ENCODE data around the gene COX7A2L. TPM values are rescaled to one million over a fixed set of nuclear protein-coding genes. Genes with fewer than 3 reads are reported as not detected.

Gene COX7A2L
- total and polyA plus RNA-seq, 9 of the 15 experiments (the other 6 are each of a cell fraction or from before 2014, with no cell fraction given), result 118 to 481 (median 163) TPM

GRCh38 chr2:42360890-42361727 is at the start of gene COX7A2L (continued):
- TF ChIP-seq NRF1 (conservative IDR thresholded peaks at IDR 0.05 in 1 of 2, IDR thresholded peaks at IDR 0.05 in 1 of 2), result peak; percentile 93 to 94
- peak; percentile 25; the same call in 1 of the 2 replicates for TF ChIP-seq TEAD4 (IDR thresholded peaks at IDR 0.05; ENCODE audit: low read length)
- no peak for TF ChIP-seq TEAD4 (CRISPR knock-in tag; IDR thresholded peaks at IDR 0.05; ENCODE audit: borderline replicate concordance)
- TF ChIP-seq NCOA6 (IDR thresholded peaks at IDR 0.05), result no peak
- TF ChIP-seq E2F8 (IDR thresholded peaks at IDR 0.05; ENCODE audit: low read depth, partially characterized antibody), result no peak
- peak; percentile 66 for TF ChIP-seq POLR2B (IDR thresholded peaks at IDR 0.05; ENCODE audit: low read depth, partially characterized antibody)
- TF ChIP-seq USF1 (CRISPR knock-in tag; IDR thresholded peaks at IDR 0.05), result peak; percentile 87
- TF ChIP-seq HMGXB4 (CRISPR knock-in tag; IDR thresholded peaks at IDR 0.05), result 0 out of 2 replicates have a peak, but pooled peaks have one; percentile 64
- 0 out of 2 replicates have a peak, but pooled peaks have one; percentile 22 for TF ChIP-seq TRIM28 (IDR thresholded peaks at IDR 0.05)
- TF ChIP-seq RBFOX2 (IDR thresholded peaks at IDR 0.05; ENCODE audit: low read depth, low read length), result peak; percentile 94
- TF ChIP-seq, protein P1, sequence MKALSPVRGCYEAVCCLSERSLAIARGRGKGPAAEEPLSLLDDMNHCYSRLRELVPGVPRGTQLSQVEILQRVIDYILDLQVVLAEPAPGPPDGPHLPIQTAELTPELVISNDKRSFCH (CRISPR knock-in tag; IDR thresholded peaks at IDR 0.05), result no peak
- TF ChIP-seq, protein P1 (tag; IDR thresholded peaks at IDR 0.05), result peak; percentile 68; the same call in 1 of the 2 replicates
- TF ChIP-seq, protein P2, sequence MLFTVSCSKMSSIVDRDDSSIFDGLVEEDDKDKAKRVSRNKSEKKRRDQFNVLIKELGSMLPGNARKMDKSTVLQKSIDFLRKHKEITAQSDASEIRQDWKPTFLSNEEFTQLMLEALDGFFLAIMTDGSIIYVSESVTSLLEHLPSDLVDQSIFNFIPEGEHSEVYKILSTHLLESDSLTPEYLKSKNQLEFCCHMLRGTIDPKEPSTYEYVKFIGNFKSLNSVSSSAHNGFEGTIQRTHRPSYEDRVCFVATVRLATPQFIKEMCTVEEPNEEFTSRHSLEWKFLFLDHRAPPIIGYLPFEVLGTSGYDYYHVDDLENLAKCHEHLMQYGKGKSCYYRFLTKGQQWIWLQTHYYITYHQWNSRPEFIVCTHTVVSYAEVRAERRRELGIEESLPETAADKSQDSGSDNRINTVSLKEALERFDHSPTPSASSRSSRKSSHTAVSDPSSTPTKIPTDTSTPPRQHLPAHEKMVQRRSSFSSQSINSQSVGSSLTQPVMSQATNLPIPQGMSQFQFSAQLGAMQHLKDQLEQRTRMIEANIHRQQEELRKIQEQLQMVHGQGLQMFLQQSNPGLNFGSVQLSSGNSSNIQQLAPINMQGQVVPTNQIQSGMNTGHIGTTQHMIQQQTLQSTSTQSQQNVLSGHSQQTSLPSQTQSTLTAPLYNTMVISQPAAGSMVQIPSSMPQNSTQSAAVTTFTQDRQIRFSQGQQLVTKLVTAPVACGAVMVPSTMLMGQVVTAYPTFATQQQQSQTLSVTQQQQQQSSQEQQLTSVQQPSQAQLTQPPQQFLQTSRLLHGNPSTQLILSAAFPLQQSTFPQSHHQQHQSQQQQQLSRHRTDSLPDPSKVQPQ (CRISPR knock-in tag; IDR thresholded peaks at IDR 0.05; ENCODE audit: borderline replicate concordance), result no peak
- no peak for TF ChIP-seq ATF1 (CRISPR knock-in tag; IDR thresholded peaks at IDR 0.05)
- peak; percentile 89 for TF ChIP-seq ATF1 (tag; IDR thresholded peaks at IDR 0.05)
- TF ChIP-seq RCOR1 (IDR thresholded peaks at IDR 0.05; ENCODE audit: borderline replicate concordance in 1 of 2, low read depth in 2 of 2, low read length in 2 of 2), result peak in 1 of 2 experiments; percentile 33; a peak in 1 of 4 replicates
- 0 out of 2 replicates have a peak, but pooled peaks have one; percentile 13 for TF ChIP-seq EP300 (IDR thresholded peaks at IDR 0.05; ENCODE audit: low read length)
- TF ChIP-seq ZBTB17 (CRISPR knock-in tag; IDR thresholded peaks at IDR 0.05), result 0 out of 2 replicates have a peak, but pooled peaks have one; percentile 49
- TF ChIP-seq CBX5 (IDR thresholded peaks at IDR 0.05; ENCODE audit: borderline replicate concordance, low read depth), result no peak
